Ramos (cell line): Measurements from ENCODE around the gene CPNE5.

Source experiments
- in situ Hi-C: fragments of 300-500 bp; cut with MboI; formaldehyde crosslinking; loops from one replicate; pipeline ENCODE4 v1.14.3; 2022; ENCODE audit warnings: low sequenced_read_pairs; ENCODE audit not compliant: unreplicated experiment

The CPNE5 gene

GRCh38 chr6:36695414-36695813, 143.8 kb downstream of the CPNE5 start:
- in situ Hi-C loops = no loop called here

GRCh38 chr6:36694616-36695015, 144.6 kb downstream of the CPNE5 start:
- in situ Hi-C loops = no loop called here

- in situ Hi-C loops = no loop called here
Observed at GRCh38 chr6:36692861-36693702, 146.2 kb downstream of the CPNE5 start.

- in situ Hi-C loops = no loop called here
Observed at GRCh38 chr6:36692220-36692619, 147.0 kb downstream of the CPNE5 start.

- in situ Hi-C loops = no loop called here
Observed at GRCh38 chr6:36691612-36692011, 147.6 kb downstream of the CPNE5 start.

- in situ Hi-C loops = no loop called here
Observed at GRCh38 chr6:36691011-36691410, 148.2 kb downstream of the CPNE5 start.
